IgD-negative memory B cell (primary cell): Measurements from ENCODE around the gene AVEN. TPM values are rescaled to one million over a fixed set of nuclear protein-coding genes. Genes with fewer than 3 reads are reported as not detected.

Source experiments
- H3K27ac Mint-ChIP-seq, 3 donors: one replicate each; pipeline ENCODE4 v1.8.0; 2020 to 2022; ENCODE audit warnings: mild to moderate bottlenecking in 3 of 3, mixed read lengths in 3 of 3, moderate library complexity in 1 of 3
- H3K27me3 Mint-ChIP-seq: one replicate; pipeline ENCODE4 v1.8.0; 2021; ENCODE audit warnings: mixed read lengths
- H3K36me3 Mint-ChIP-seq: one replicate; pipeline ENCODE4 v1.8.0; 2020; ENCODE audit warnings: mild to moderate bottlenecking, mixed read lengths
- H3K4me1 Mint-ChIP-seq, 3 donors: one replicate each; pipeline ENCODE4 v1.8.0; 2020 to 2022; ENCODE audit warnings: mixed read lengths in 3 of 3, mild to moderate bottlenecking in 1 of 3
- H3K4me3 Mint-ChIP-seq, 4 donors: one replicate each; pipeline ENCODE4 v1.8.0; 2020 to 2022; ENCODE audit warnings: mild to moderate bottlenecking in 4 of 4, mixed read lengths in 4 of 4, moderate library complexity in 3 of 4
- H3K9me3 Mint-ChIP-seq, 3 donors: one replicate each; pipeline ENCODE4 v1.8.0; 2020 to 2021; ENCODE audit warnings: mixed read lengths in 3 of 3, mild to moderate bottlenecking in 1 of 3
- polyA plus RNA-seq: library from polyadenylated mRNA; unstranded; fragments of 300-500 nt; fragmentation: Illumina TruSeq; gene quantifications from one replicate; pipeline ENCODE4 v1.2.3, GENCODE V29; 2021

AVEN gene
- polyA plus RNA-seq: 2.4 TPM

- Mint-ChIP-seq H3K36me3 (no peaks in the 10 kb centered on the region), H3K9me3 (no peaks in the 10 kb centered on the region), H3K4me3 (peak within 1 kb of the TSS; percentile 94 to 98 (median 95)), H3K27ac (peak within 1 kb of the TSS; percentile 70 to 92 (median 80)), H3K4me1 (peaks cover 12 to 22% (median 12%) of the 10 kb centered on the region in 3 donors), H3K27me3 (no peaks in the 10 kb centered on the region)
These were observed at the start of gene AVEN for GRCh38 chr15:34038871-34039789. TSS of gene AVEN (minus strand) at chr15:34039204. CDS start at chr15:34039046, 158 bp downstream.

- Mint-ChIP-seq H3K4me3 (no peak overlapping the region), H3K27me3 (no peaks in the 10 kb centered on the region), H3K27ac (no peak overlapping the region), H3K36me3 (peaks cover 5% of the 10 kb centered on the region), H3K9me3 (no peaks in the 10 kb centered on the region), H3K4me1 (peaks cover 3 to 4% (median 4%) of the 10 kb centered on the region in 3 donors)
These were observed 46.7 kb upstream of the AVEN start for GRCh38 chr15:34085746-34086145.

GRCh38 chr15:34084086-34084485, 45.1 kb upstream of the AVEN start:
- Mint-ChIP-seq H3K9me3 (no peaks in the 10 kb centered on the region), H3K36me3 (peaks cover 5% of the 10 kb centered on the region), H3K27ac (no peak overlapping the region), H3K4me3 (no peak overlapping the region), H3K4me1 (no peaks in the 10 kb centered on the region), H3K27me3 (no peaks in the 10 kb centered on the region)

GRCh38 chr15:34079904-34080303, 40.9 kb upstream of the AVEN start:
- H3K36me3 Mint-ChIP-seq: peaks cover 5% of the 10 kb centered on the region
- no peaks in the 10 kb centered on the region for H3K4me1 Mint-ChIP-seq
- H3K27ac Mint-ChIP-seq: no peak overlapping the region
- H3K9me3 Mint-ChIP-seq: no peaks in the 10 kb centered on the region
- H3K4me3 Mint-ChIP-seq: no peak overlapping the region
- H3K27me3 Mint-ChIP-seq: no peaks in the 10 kb centered on the region

- no peaks in the 10 kb centered on the region for H3K9me3 Mint-ChIP-seq
- H3K27me3 Mint-ChIP-seq: no peaks in the 10 kb centered on the region
- no peaks in the 10 kb centered on the region for H3K4me1 Mint-ChIP-seq
- H3K4me3 Mint-ChIP-seq: no peak overlapping the region
- H3K36me3 Mint-ChIP-seq: peaks cover 9% of the 10 kb centered on the region
- H3K27ac Mint-ChIP-seq: no peak overlapping the region
These were observed 39.9 kb upstream of the AVEN start for GRCh38 chr15:34078900-34079299.

GRCh38 chr15:34076785-34077184, 37.8 kb upstream of the AVEN start:
- H3K27me3 Mint-ChIP-seq: no peaks in the 10 kb centered on the region
- H3K27ac Mint-ChIP-seq: no peak overlapping the region
- no peaks in the 10 kb centered on the region for H3K4me1 Mint-ChIP-seq
- H3K4me3 Mint-ChIP-seq: no peak overlapping the region
- no peaks in the 10 kb centered on the region for H3K9me3 Mint-ChIP-seq
- peaks cover 5% of the 10 kb centered on the region for H3K36me3 Mint-ChIP-seq

- Mint-ChIP-seq H3K4me1 (no peaks in the 10 kb centered on the region), H3K27me3 (no peaks in the 10 kb centered on the region), H3K9me3 (no peaks in the 10 kb centered on the region), H3K36me3 (peaks cover 5% of the 10 kb centered on the region), H3K27ac (no peak overlapping the region), H3K4me3 (no peak overlapping the region)
These were observed 31.0 kb upstream of the AVEN start for GRCh38 chr15:34070003-34070402.

- H3K9me3 Mint-ChIP-seq: no peaks in the 10 kb centered on the region
- no peaks in the 10 kb centered on the region for H3K27me3 Mint-ChIP-seq
- peaks cover 1% of the 10 kb centered on the region for H3K36me3 Mint-ChIP-seq
- no peak overlapping the region for H3K27ac Mint-ChIP-seq
- H3K4me1 Mint-ChIP-seq: peaks cover 0 to 4% (median 2%) of the 10 kb centered on the region in 3 donors
- no peak overlapping the region for H3K4me3 Mint-ChIP-seq
These were observed 26.9 kb upstream of the AVEN start for GRCh38 chr15:34065941-34066340.

- Mint-ChIP-seq H3K9me3 (no peaks in the 10 kb centered on the region), H3K36me3 (peaks cover 1% of the 10 kb centered on the region), H3K27ac (no peak overlapping the region), H3K27me3 (no peaks in the 10 kb centered on the region), H3K4me1 (peaks cover 0 to 4% (median 2%) of the 10 kb centered on the region in 3 donors), H3K4me3 (no peak overlapping the region)
These were observed 26.3 kb upstream of the AVEN start for GRCh38 chr15:34065261-34065660.

GRCh38 chr15:34064438-34064837, 25.4 kb upstream of the AVEN start:
- no peak overlapping the region for H3K27ac Mint-ChIP-seq
- peaks cover 1% of the 10 kb centered on the region for H3K36me3 Mint-ChIP-seq
- no peaks in the 10 kb centered on the region for H3K9me3 Mint-ChIP-seq
- peaks cover 0 to 4% (median 2%) of the 10 kb centered on the region in 3 donors for H3K4me1 Mint-ChIP-seq
- H3K27me3 Mint-ChIP-seq: no peaks in the 10 kb centered on the region
- no peak overlapping the region for H3K4me3 Mint-ChIP-seq

GRCh38 chr15:34059946-34060345, 20.9 kb upstream of the AVEN start:
- peaks cover 1% of the 10 kb centered on the region for H3K36me3 Mint-ChIP-seq
- H3K27ac Mint-ChIP-seq: no peak overlapping the region
- H3K9me3 Mint-ChIP-seq: no peaks in the 10 kb centered on the region
- peaks cover 0 to 4% (median 4%) of the 10 kb centered on the region in 3 donors for H3K4me1 Mint-ChIP-seq
- no peaks in the 10 kb centered on the region for H3K27me3 Mint-ChIP-seq
- no peak overlapping the region for H3K4me3 Mint-ChIP-seq

GRCh38 chr15:34059476-34059875, 20.5 kb upstream of the AVEN start:
- Mint-ChIP-seq H3K36me3 (peaks cover 1% of the 10 kb centered on the region), H3K27ac (peak overlapping the region in 1 of 3 donors; percentile 1), H3K4me1 (peaks cover 0 to 4% (median 4%) of the 10 kb centered on the region in 3 donors)

GRCh38 chr15:34056911-34057310, 17.9 kb upstream of the AVEN start:
- no peak overlapping the region for H3K27ac Mint-ChIP-seq
- H3K27me3 Mint-ChIP-seq: no peaks in the 10 kb centered on the region
- H3K4me3 Mint-ChIP-seq: no peak overlapping the region
- H3K4me1 Mint-ChIP-seq: peaks cover 0 to 3% (median 1%) of the 10 kb centered on the region in 3 donors
- peaks cover 1% of the 10 kb centered on the region for H3K36me3 Mint-ChIP-seq
- peaks cover 0 to 6% (median 0%) of the 10 kb centered on the region in 3 donors for H3K9me3 Mint-ChIP-seq

More at GRCh38 chr15:34059476-34059875, 20.5 kb upstream of the AVEN start:
- H3K27me3 Mint-ChIP-seq: no peaks in the 10 kb centered on the region
- H3K9me3 Mint-ChIP-seq: no peaks in the 10 kb centered on the region
- H3K4me3 Mint-ChIP-seq: no peak overlapping the region

- no peak overlapping the region for H3K27ac Mint-ChIP-seq
- peaks cover 2 to 14% (median 7%) of the 10 kb centered on the region in 3 donors for H3K9me3 Mint-ChIP-seq
- peaks cover 0 to 1% (median 0%) of the 10 kb centered on the region in 3 donors for H3K4me1 Mint-ChIP-seq
- H3K27me3 Mint-ChIP-seq: no peaks in the 10 kb centered on the region
- H3K4me3 Mint-ChIP-seq: no peak overlapping the region
- peaks cover 1% of the 10 kb centered on the region for H3K36me3 Mint-ChIP-seq
These were observed 17.0 kb upstream of the AVEN start for GRCh38 chr15:34055868-34056595.

- H3K4me1 Mint-ChIP-seq: peaks cover 0 to 1% (median 0%) of the 10 kb centered on the region in 3 donors
- H3K4me3 Mint-ChIP-seq: no peak overlapping the region
- H3K9me3 Mint-ChIP-seq: peaks cover 12 to 25% (median 21%) of the 10 kb centered on the region in 3 donors
- peaks cover 3% of the 10 kb centered on the region for H3K36me3 Mint-ChIP-seq
- no peaks in the 10 kb centered on the region for H3K27me3 Mint-ChIP-seq
- H3K27ac Mint-ChIP-seq: no peak overlapping the region
These were observed 15.2 kb upstream of the AVEN start for GRCh38 chr15:34054081-34054707.
